SK-N-SH (cell line): ENCODE measurements around the gene OXSM.

Experiments used
- CHD2 ChIP-seq: fragments of 150-350 bp; IDR thresholded peaks from 2 replicates; pipeline ENCODE4 v1.6.1; 2018; ENCODE audit warnings: low read length; ENCODE audit not compliant: partially characterized antibody
- EP300 ChIP-seq, 2 experiments: IDR thresholded peaks; 2 replicates each; pipeline versions ENCODE4 v1.4.0 to v1.6.1; 2012; ENCODE audit warnings: borderline replicate concordance in 1 of 2, low read depth in 1 of 2, low read length in 1 of 2
- FOXM1 ChIP-seq: IDR thresholded peaks from 2 replicates; pipeline ENCODE4 v1.4.0; 2012; ENCODE audit warnings: low read depth, mild to moderate bottlenecking
- NFIC ChIP-seq: IDR thresholded peaks from 2 replicates; pipeline ENCODE4 v1.4.0; 2012; ENCODE audit warnings: borderline replicate concordance
- YY1 ChIP-seq: IDR thresholded peaks from 2 replicates; pipeline ENCODE4 v1.4.0; 2012; ENCODE audit warnings: low read depth, mild to moderate bottlenecking
- TF ChIP-seq, protein P1 (sequence below): IDR thresholded peaks from 2 replicates; pipeline ENCODE4 v1.6.1; 2012; ENCODE audit warnings: mild to moderate bottlenecking, low read depth, low read length, moderate library complexity
- TF ChIP-seq, protein P2 (sequence below): fragments of 200-600 bp; sonication (generic); IDR thresholded peaks from 2 replicates; pipeline ENCODE4 v1.6.1; 2017; ENCODE audit warnings: antibody characterized with exemption, mild to moderate bottlenecking, moderate library complexity
- TF ChIP-seq, protein P3 (sequence below): IDR thresholded peaks from 2 replicates; pipeline ENCODE4 v1.4.0; 2012; ENCODE audit warnings: low read depth, borderline replicate concordance

GRCh38 chr3:25801786-25802185 lies 11.9 kb downstream of the OXSM start:
- no peak for TF ChIP-seq CHD2
- TF ChIP-seq, protein P1, sequence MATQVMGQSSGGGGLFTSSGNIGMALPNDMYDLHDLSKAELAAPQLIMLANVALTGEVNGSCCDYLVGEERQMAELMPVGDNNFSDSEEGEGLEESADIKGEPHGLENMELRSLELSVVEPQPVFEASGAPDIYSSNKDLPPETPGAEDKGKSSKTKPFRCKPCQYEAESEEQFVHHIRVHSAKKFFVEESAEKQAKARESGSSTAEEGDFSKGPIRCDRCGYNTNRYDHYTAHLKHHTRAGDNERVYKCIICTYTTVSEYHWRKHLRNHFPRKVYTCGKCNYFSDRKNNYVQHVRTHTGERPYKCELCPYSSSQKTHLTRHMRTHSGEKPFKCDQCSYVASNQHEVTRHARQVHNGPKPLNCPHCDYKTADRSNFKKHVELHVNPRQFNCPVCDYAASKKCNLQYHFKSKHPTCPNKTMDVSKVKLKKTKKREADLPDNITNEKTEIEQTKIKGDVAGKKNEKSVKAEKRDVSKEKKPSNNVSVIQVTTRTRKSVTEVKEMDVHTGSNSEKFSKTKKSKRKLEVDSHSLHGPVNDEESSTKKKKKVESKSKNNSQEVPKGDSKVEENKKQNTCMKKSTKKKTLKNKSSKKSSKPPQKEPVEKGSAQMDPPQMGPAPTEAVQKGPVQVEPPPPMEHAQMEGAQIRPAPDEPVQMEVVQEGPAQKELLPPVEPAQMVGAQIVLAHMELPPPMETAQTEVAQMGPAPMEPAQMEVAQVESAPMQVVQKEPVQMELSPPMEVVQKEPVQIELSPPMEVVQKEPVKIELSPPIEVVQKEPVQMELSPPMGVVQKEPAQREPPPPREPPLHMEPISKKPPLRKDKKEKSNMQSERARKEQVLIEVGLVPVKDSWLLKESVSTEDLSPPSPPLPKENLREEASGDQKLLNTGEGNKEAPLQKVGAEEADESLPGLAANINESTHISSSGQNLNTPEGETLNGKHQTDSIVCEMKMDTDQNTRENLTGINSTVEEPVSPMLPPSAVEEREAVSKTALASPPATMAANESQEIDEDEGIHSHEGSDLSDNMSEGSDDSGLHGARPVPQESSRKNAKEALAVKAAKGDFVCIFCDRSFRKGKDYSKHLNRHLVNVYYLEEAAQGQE: no peak
- no peak for TF ChIP-seq NFIC
- TF ChIP-seq EP300 (IDR thresholded peaks at IDR 0.05; ENCODE audit: borderline replicate concordance in 1 of 2, low read depth in 1 of 2, low read length in 1 of 2): no peak
- TF ChIP-seq, protein P2, sequence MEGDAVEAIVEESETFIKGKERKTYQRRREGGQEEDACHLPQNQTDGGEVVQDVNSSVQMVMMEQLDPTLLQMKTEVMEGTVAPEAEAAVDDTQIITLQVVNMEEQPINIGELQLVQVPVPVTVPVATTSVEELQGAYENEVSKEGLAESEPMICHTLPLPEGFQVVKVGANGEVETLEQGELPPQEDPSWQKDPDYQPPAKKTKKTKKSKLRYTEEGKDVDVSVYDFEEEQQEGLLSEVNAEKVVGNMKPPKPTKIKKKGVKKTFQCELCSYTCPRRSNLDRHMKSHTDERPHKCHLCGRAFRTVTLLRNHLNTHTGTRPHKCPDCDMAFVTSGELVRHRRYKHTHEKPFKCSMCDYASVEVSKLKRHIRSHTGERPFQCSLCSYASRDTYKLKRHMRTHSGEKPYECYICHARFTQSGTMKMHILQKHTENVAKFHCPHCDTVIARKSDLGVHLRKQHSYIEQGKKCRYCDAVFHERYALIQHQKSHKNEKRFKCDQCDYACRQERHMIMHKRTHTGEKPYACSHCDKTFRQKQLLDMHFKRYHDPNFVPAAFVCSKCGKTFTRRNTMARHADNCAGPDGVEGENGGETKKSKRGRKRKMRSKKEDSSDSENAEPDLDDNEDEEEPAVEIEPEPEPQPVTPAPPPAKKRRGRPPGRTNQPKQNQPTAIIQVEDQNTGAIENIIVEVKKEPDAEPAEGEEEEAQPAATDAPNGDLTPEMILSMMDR: no peak
- TF ChIP-seq YY1: no peak
- no peak for TF ChIP-seq FOXM1
- TF ChIP-seq, protein P3, sequence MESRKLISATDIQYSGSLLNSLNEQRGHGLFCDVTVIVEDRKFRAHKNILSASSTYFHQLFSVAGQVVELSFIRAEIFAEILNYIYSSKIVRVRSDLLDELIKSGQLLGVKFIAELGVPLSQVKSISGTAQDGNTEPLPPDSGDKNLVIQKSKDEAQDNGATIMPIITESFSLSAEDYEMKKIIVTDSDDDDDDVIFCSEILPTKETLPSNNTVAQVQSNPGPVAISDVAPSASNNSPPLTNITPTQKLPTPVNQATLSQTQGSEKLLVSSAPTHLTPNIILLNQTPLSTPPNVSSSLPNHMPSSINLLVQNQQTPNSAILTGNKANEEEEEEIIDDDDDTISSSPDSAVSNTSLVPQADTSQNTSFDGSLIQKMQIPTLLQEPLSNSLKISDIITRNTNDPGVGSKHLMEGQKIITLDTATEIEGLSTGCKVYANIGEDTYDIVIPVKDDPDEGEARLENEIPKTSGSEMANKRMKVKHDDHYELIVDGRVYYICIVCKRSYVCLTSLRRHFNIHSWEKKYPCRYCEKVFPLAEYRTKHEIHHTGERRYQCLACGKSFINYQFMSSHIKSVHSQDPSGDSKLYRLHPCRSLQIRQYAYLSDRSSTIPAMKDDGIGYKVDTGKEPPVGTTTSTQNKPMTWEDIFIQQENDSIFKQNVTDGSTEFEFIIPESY: no peak
